Adrenal gland (tissue), 12 donors: ENCODE data around the gene RASGRF2. TPM values are rescaled to one million over a fixed set of nuclear protein-coding genes. Genes with fewer than 3 reads are reported as not detected.
"Not testable (repeated sequence)": the region's sequence is repeated elsewhere in the genome, so short reads cannot be mapped to it uniquely, and the experiment has no call there.

Experiments used
- DNase-seq, 7 donors: peaks; one replicate each; pipeline ENCODE4 v3.0.0-alpha.2; 2019 to 2020
- H3K27ac ChIP-seq, 5 donors: fragments of 200-600 bp; sonication (generic) in 4 of 5; 1 replicate in 3 of 5; 2 replicates in 2 of 5; pipeline versions ENCODE4 v1.5.1 to v1.8.0; 2016 to 2020; ENCODE audit warnings: mild to moderate bottlenecking in 1 of 5
- H3K27me3 ChIP-seq: fragments of 200-600 bp; 2 replicates; pipeline ENCODE4 v1.8.0; 2021
- H3K36me3 ChIP-seq, 2 donors: fragments of 200-600 bp; replicated peaks in 1 of 2; 1 replicate in 1 of 2; 2 replicates in 1 of 2; pipeline versions ENCODE4 v1.5.1 to v1.8.0; 2018 to 2022
- H3K4me1 ChIP-seq, 2 donors: fragments of 200-600 bp; replicated peaks in 1 of 2; 1 replicate in 1 of 2; 2 replicates in 1 of 2; pipeline versions ENCODE4 v1.5.1 to v1.8.0; 2018 to 2021
- H3K4me3 ChIP-seq, 4 donors: fragments of 200-600 bp; sonication (generic) in 3 of 4; one replicate each; pipeline ENCODE4 v1.5.1; 2016 to 2018
- H3K9me3 ChIP-seq, 3 donors: fragments of 200-600 bp; sonication (generic) in 1 of 3; replicated peaks in 1 of 3; 1 replicate in 2 of 3; 2 replicates in 1 of 3; pipeline versions ENCODE4 v1.5.1 to v1.8.0; 2016 to 2021
- CTCF ChIP-seq, 6 experiments: fragments of 450-650 bp in 4 of 6; fragments of 200-600 bp in 2 of 6; sonication (generic) in 1 of 6; IDR thresholded peaks; 1 replicate in 5 of 6; 2 replicates in 1 of 6; pipeline versions ENCODE4 v1.5.1 to v1.8.0; 2016 to 2021; ENCODE audit warnings: antibody characterized with exemption in 6 of 6, mild to moderate bottlenecking in 2 of 6, moderate library complexity in 1 of 6
- POLR2A ChIP-seq, 2 donors: fragments of 450-650 bp; IDR thresholded peaks; one replicate each; pipeline ENCODE4 v1.6.1; 2017; ENCODE audit warnings: antibody characterized with exemption in 2 of 2, mild to moderate bottlenecking in 2 of 2, moderate library complexity in 1 of 2
- WGBS, 4 donors: extraction: QIAGEN DNeasy Blood & Tissue Kit in 2 of 4; methylation state at CpG; one replicate each; pipeline versions ENCODE4 v1.1.5 to v1.1.7; 2013 to 2017; 5-methylcytosine and 5-hydroxymethylcytosine counted together
- intact Hi-C, 2 donors: fragments of 100-400 bp; cut with DNase I; formaldehyde crosslinking; loops; one replicate each; pipeline versions ENCODE4 v1.14.1 to v1.15.0; 2022 to 2023
- polyA plus RNA-seq, 3 donors: library from polyadenylated mRNA; stranded (reverse); fragments of 200-250 nt in 2 of 3; fragments of 350-450 nt in 1 of 3; fragmentation: Illumina TruSeq in 1 of 3; extraction: RNeasy Lipid Tissue Mini Kit (QIAGEN cat#74804) in 1 of 3; gene quantifications; one replicate each; pipeline ENCODE4 v1.2.3, GENCODE V29; 2013 to 2014
- total RNA-seq, 9 donors: library from RNA; depleted of rRNA in 4 of 9; stranded (reverse); fragments of >200 nt in 4 of 9; fragments of 120-200 nt in 1 of 9; fragmentation: NEBNext Ultra II Directional in 1 of 9; extraction: Animal tissue kit (Norgen Biotek cat#: 25700) in 1 of 9; gene quantifications; one replicate each; pipeline versions ENCODE4 v1.1.0 to v1.2.4, GENCODE V29; 2013 to 2023
- donor health status: healthy with polysubstance abuse.
- donor health status: Bipolar disorder and iron deficiency.
- donor health status: DM: yes; HTN: yes; CAD: no.
- donor health status: DM: no; HTN: no; CAD: no.
- donor health status: DM: no; HTN: no; CAD: no.
- donor health status: DM: yes; HTN: yes; CAD: no.

The RASGRF2 gene
- total and polyA plus RNA-seq, 12 donors = 0.33 to 5.7 (median 2.4) TPM

GRCh38 chr5:81023261-81023970 lies 63.3 kb downstream of the RASGRF2 start:
- intact Hi-C loops = no loop called here
- Histone ChIP-seq H3K4me3 (no peak overlapping the region), H3K27ac (no peak overlapping the region), H3K36me3 (no peaks in the 10 kb centered on the region), H3K9me3 (no peaks in the 10 kb centered on the region), H3K4me1 (no peaks in the 10 kb centered on the region), H3K27me3 (no peaks in the 10 kb centered on the region)
- no peak for TF ChIP-seq CTCF (IDR thresholded peaks at IDR 0.05)
- no peak for TF ChIP-seq POLR2A (IDR thresholded peaks at IDR 0.05)
- 59 to 70% (median 63%) methylated on average over 2 of the region's 2 CpGs for WGBS, 4 donors
- no peak for DNase-seq

GRCh38 chr5:81027481-81028058 lies 67.4 kb downstream of the RASGRF2 start:
- H3K9me3 ChIP-seq = no peaks in the 10 kb centered on the region
- H3K27ac ChIP-seq = no peak overlapping the region
- H3K27me3 ChIP-seq = no peaks in the 10 kb centered on the region
- H3K4me1 ChIP-seq = no peaks in the 10 kb centered on the region
- TF ChIP-seq POLR2A (IDR thresholded peaks at IDR 0.05) (no peak), CTCF (IDR thresholded peaks at IDR 0.05) (no peak)
- no peak overlapping the region for H3K4me3 ChIP-seq
- H3K36me3 ChIP-seq = no peaks in the 10 kb centered on the region
- 70 to 77% (median 72%) methylated on average over 5 of the region's 5 CpGs for WGBS, 4 donors
- DNase-seq = no peak
- intact Hi-C loops = no loop called here

- H3K4me3 ChIP-seq, H3K27me3 ChIP-seq, intact Hi-C loops, H3K36me3 ChIP-seq, H3K9me3 ChIP-seq, H3K4me1 ChIP-seq, DNase-seq, H3K27ac ChIP-seq: not testable (repeated sequence)
- 86 to 94% (median 90%) methylated on average over 5 to 6 of the region's 6 CpGs for WGBS, 4 donors
Observed at GRCh38 chr5:81028888-81029287, 68.7 kb downstream of the RASGRF2 start.

GRCh38 chr5:81029736-81030135 lies 69.6 kb downstream of the RASGRF2 start:
- H3K4me3 ChIP-seq, DNase-seq, intact Hi-C loops, H3K9me3 ChIP-seq, H3K36me3 ChIP-seq, H3K4me1 ChIP-seq, H3K27me3 ChIP-seq, H3K27ac ChIP-seq: not testable (repeated sequence)
- WGBS, 4 donors = 53 to 72% (median 63%) methylated on average over 4 of the region's 4 CpGs

GRCh38 chr5:81030236-81031034 lies 70.3 kb downstream of the RASGRF2 start:
- H3K4me1 ChIP-seq, H3K27ac ChIP-seq, H3K4me3 ChIP-seq, H3K27me3 ChIP-seq, DNase-seq, H3K9me3 ChIP-seq, H3K36me3 ChIP-seq, intact Hi-C loops: not testable (repeated sequence)
- WGBS, 4 donors = 79 to 85% (median 81%) methylated on average over 3 of the region's 3 CpGs
